D341Med (cell line): ENCODE results near the gene GABBR2.

Experiments used
- DNase-seq: peaks from one replicate; pipeline ENCODE4 v3.0.0; 2012; ENCODE audit warnings: low spot score

Gene GABBR2

DNA sequence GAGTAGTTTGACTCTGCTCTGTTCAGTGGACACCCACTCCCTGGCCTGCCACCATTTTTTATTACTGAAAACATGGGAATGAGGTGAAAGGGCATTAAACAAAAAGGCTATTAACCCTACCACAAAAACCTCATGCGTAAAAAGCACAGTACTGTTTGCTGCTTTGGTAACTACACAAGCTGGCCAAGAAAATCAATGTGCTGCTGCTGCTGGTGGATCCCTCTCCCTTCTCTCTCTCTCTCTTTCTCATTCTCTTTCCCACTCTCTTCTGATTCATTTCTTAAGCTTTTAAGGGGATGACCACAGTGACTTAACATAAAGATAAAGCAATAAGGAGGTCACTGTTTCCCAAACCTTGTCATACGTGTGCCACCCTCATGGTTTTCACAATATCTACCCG lies 270.1 kb downstream of the GABBR2 start:
- no peak for DNase-seq

DNA sequence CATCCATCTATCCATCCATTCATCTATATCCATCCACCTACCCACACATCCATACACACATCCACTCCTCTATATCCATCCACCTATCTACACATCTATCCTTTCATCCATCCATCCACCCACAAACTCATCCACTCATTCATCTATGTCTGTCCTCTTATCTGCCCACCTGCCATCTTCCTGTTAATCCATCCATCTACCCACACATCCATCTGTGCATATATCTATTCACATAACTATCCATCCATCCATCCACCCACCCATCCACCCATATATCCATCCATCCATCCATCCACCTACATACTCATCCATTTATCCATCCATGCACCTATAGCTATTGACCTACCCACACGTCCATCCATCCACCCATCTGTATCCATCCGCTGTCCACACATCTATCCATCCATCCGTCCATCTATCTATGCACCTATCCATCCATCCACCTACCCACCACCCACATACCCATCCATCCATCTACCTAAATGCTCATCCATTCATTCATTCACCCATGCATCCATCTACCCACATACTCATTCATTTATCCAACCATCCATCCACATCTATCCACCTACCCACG lies 271.2 kb downstream of the GABBR2 start:
- DNase-seq = no peak

DNA sequence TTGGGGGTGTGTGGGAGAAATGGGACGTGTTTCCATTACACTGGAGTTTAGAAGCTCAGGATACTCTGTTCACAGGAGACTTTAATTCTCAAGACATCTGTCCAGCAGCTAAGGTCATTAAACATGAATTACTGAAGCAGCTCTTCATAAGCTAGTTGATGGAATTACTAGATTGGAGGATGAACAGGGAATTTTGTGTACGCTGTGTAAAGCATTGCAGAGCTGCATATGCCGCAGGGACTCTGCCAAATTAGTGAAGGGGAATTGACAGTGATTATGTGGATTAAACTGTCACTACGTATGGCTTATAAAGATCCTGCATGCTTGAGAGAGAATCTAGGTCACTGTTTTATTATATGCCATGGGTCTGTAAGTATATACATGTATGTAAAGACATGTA lies 275.8 kb downstream of the GABBR2 start:
- peak; percentile 54 for DNase-seq

DNA sequence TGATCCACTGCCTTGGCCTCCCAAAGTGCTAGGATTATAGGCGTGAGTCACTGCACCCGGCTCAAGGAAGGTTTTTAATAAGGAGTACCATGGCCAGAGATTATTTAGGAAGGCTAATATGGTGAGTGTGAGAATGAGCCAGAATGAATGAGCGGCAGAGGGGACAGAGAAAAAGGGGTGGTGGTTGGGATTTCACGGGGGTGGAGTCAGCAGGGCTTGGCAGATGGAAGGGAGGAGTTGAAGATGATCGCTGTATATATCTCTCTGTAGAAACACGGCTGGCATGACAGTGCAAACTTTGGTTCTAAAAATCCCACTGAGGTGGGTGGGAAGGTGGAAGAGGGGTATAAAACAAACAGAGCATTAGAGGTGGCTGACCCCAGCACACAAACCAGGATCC lies 276.6 kb downstream of the GABBR2 start:
- peak; percentile 78 for DNase-seq

DNA sequence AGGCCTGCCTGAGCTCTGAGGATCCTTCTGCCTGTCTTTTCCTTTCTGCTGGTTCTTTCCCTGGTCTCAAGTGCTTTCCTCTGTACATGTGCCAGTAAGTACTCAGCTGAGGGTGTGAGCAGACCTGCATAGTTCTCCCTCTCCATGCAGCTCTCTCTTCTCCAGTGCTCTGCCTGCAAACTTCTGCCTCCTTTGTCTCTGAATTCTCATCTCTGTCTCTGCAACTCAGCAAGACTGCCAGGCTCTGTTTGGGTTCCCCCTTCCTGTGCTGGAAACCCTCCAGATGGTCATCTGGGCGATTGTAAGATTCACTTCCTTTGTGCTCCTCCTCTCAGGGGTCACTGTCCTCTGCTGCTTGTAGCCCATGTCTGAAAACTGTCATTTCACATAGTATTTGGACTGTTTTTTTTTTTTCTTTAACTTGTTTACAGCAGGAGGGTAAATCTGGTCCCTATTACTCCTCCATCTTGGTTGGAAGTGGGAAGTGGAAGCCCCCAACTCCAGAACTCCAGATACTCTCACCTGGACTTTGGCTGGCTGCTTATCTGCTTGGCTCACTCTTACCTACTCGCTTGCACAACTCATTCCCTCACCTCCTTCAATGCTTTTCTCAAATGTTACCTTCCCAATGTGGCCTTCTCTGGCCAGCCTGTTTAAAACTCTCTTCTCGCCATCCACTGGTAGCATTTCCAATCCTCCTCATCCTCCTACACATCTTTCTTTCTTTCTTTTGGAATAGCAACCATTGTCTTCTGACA lies 278.0 kb downstream of the GABBR2 start:
- DNase-seq = no peak

DNA sequence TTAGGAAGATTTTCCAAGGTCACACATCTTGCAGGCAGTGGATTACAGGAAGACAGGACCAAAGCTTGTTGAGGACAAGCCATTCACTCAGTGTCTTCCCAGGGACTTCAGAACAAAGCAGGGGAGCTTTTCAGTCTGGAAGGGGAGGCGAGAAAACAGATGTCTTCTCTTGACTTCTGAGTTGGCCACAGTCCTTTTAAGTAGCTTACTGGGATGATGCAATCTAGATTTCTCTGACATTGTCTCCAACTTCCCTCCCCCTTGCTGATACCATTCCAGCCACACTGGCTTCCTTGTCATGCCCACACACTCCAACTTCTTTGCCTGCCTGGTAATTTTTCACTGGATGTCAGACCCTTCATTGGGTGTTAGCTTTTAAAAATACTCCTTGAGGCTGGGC lies 279.1 kb downstream of the GABBR2 start:
- DNase-seq = peak; percentile 33

DNA sequence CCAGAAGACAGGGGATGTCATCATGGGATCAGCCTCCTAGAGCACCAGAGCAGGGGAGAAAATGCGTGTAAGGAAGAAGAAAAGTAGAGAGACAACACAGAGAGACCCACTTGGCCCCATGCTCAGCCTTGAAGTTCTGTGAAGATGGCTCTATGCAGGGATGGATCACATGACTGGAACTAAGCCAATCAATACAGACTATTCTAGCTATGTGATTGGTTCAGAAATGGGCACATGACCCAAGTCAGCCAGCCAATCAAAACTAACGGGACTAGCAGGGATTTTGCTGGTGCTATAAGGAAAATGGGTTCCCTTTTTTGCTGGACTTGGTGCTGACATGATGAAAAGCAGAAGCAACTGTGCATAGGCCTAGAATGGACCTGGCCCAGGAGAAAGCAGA lies 280.3 kb downstream of the GABBR2 start:
- DNase-seq = no peak

DNA sequence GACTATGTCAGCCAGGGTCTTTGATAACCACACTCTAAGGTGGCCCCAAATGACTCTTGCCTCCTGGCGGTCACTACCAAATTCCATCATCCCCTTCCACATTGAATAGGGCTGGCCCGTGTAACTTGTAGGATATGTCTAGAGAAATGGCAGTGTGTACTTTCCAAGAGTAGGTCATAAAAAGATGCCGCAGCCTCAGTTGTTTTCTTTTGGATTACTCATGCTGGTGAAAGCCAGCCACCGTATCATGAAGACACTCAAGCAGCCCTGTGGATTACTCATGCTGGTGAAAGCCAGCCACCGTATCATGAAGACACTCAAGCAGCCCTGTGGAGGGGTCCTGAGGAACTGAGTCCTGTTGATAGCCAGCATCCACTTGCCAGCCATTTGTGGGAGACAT lies 281.2 kb downstream of the GABBR2 start:
- no peak for DNase-seq

DNA sequence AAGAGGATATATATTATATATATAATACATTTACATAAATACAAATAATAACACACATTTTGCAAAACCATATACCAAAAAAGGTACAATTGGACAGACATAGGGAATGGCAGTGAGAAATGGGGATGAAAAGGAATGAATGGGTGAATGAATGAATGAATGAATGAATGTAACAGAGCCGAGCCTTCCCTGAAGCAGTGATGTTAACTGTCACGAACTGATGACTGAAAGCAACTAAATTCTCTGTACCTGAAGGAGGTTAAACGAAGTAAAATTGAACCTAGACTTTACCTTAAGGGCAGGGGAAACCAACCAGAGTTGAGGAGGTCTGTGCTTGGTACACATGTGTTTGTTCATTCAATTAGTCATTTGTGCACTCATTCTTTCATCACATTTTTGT lies 283.7 kb downstream of the GABBR2 start:
- DNase-seq = no peak

DNA sequence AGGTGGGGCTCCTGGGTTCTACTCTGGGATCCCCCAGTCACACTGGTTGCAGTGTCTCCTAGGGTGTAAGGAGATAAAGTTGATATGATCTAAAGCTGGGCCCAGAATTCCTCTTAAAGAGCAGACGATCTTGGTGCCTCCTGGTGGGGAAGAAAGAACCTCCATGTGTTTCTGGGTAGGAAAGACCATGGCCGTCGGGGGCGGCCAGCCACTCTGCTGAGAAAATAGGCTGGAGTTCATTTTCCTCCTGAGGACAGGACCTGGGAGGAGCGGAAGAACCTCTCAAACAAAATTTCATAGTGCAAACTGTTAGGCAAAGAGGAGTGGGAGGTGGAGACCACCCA lies 289.5 kb downstream of the GABBR2 start:
- DNase-seq = no peak

DNA sequence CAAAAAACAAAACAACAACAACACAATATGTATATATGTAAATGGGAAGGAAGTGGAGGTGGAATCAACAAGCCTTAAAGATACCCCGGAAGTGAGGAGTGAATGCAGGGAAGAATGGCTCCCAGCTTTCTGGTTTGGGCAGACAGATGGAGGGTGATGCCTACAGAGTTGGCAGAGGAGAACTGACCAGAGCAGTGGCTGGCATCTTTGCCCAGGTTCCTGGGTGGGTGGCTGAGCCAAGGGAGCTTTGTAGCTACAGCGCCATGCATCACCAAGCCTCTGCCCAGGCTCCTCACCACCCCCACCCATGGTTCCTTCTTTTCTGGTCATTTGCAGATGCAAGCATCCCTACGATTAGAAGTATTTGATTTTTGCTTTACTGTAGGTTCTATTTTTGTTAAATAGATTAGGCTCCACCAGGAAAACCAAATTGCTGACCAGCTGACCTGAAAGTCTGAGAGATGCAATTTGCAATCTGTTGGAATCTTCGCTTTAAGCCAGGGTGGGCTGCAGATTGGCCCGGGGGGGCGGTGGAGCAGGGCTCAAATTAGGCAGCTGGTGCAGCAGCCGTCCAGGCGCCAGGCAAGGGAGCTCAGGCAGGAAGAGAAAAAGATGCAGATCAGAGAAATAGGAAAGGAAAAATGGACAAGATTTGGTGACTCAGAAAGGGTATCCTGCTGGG lies 290.0 kb downstream of the GABBR2 start:
- no peak for DNase-seq

DNA sequence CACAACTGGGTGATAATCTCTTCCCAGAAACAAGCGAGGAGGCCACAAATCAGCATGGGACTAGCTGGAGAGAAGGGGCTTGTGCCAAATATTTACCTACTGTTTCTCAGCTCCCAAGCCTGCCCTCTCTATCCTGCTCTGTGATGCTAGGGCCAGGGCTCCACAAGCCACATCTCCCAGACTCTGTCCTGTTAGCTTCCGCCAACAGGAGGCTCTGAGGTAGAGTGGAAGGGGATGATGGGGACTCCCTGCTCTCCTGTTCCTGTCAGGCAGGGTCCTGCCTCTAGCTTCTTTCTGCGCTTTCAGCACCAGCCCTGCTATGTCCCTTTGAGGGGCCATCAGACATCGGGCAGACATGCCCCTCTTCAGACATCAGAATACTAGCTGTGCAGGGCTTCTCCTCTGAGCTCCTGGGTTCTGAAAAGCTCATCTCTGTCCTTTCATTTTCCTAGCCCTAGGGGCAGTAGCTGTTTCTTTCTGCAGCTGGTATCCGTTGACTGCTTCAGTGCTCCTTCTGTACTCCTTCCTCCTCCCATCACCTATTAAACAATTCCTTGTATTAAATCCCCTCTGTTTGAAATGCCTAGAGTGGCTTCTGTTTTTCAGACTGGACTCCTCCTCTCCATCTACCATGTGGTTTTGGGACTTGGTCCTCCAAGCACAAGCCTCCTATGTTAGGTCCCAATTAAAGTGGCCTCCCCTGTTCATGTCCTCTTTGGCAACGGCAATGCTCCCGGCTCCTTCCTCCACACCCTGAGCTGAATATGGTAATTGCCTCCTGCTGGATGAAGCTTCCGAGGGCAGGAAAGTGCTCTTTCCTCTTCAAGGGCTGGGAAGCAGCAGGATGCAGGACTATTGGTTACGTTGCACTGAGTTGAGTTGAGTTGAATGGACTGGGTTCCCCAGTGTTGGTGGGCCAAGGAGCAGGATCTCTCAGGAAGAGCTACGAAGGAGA lies 292.2 kb downstream of the GABBR2 start:
- no peak for DNase-seq

DNA sequence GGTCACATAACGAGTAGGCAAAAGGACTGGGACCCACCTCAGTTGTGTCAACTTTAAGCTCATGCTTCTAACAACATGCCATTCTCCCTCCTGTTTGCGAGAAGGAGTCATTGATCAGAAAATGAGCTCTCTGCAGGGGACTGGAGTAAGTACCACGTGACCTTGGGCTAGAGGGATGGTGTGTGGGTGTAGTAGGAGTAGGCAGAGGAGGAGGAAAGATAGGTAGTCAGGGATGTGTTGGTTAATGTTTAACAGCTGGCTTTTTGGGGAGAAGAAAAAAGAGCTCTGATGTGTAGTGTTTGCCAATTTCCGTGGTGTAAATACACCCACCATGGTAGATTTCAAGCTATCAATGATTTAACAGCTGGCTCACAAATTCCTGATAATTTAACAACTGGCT lies 293.0 kb downstream of the GABBR2 start:
- no peak for DNase-seq

DNA sequence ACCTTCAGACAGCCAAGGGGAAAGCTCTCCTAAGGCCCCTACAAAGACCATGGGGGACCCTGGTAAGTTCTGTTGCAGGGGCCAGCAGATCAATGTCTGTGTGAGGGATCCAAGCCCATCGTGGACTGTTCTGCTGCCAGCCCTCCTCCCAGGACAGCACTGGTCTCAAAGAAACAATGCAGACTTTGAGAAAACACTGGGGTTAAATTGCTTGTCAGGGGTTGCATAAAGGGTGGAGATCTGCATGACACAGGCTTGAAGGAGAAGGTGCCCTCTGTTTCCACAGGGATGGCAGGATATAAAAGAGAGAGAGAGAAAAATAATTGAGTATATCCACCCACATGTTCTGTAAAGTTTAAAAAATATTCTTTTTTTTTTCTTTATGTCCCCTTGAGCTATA lies 295.7 kb downstream of the GABBR2 start:
- no peak for DNase-seq

DNA sequence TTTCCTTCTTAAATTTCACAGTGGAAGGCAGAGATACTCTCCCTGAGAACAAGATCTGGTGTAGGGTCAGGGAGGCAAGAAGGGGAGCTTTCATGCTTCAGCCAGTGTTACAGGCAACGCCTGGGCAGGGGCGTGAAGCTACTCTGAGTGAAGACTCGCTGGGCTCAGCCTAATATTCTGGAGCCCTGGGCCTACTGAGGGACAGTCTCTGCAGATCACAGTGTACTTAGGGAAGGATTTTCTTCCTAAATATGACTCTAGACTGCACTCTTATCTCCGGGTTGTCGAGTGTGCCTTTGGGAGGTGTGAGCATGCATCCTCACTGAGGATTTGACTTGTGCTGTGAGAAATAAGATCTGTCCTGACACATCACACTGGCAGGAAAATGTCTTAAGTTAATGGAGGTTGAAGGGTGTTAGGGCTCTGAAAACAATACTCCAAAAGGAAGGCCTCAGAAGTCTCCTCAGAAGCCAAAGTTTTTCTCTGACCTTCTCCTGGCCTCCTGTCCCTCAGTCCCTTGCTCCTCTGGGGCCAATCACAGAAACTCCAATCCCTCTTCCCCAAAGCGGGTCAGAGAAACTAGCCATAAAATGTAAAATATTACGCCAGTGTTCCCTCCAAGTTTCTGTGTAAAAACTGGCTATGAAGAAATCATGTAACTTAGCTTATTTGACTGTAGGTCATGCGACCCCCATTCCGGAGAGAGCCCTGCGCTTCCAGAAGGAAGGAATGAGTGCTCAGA lies 296.5 kb downstream of the GABBR2 start:
- DNase-seq = no peak

DNA sequence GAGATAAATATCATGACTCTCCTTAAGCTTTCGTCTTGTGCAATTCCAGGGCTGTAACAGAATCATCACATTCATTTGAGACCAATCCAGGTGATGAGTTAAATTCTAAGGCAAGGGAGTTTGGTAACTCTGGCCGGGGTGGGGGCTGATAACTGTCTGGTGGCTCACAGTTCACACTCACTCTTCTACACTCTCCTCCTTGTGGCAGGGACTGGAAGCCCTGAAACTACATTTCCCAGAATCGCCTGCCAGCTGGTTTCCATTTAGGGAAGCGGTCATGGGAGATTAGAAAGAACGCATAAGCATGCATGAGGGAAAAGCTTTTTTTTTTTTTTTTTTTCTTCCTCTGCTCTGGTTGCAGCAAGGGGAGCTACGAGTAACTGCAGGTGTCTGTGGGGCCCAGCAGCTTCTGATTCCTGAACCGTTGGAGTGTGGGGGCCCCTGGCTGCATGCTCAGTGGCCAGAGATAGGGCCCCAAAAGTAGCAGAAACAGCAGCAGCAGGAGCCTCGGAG lies 298.5 kb downstream of the GABBR2 start:
- peak; percentile 48 for DNase-seq

DNA sequence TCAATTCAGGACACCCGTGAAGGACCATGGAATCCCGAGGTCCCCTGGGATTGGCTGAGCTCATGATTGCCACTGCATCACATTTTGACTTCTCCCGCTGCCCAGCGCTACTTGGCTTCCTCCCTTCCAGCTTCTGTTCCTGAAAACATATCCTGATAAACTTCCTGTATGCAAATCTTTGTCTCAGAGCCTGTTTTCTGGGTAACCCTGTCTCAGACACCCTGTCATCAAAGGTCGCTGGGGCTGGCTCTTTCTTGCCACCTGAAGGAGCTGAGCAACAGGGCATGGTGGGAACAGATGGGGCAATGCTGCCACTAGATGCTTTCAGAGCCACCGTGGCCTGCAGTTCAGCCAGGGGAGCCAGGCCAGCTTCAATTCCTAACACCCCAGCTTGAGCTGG lies 299.0 kb downstream of the GABBR2 start:
- no peak for DNase-seq

DNA sequence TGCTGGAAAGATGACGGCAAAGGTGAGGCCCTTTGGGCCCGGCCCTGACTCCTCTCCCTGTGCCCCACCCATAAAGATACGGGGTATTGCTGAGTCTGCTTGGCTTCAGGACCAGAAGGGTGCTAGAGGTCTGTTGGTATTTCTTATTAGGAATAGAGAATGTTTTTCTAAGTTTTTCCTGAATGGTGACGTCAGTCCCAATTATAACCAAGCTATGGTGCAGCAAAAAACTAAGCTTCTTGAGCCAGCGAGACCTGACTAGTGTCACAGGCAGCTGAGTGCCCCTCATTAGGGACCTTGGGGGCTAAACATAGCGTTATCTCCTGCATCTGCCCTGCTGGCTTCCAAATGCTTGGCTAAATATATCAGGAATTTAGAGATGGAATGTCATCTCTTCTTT lies 302.3 kb downstream of the GABBR2 start:
- DNase-seq = no peak

DNA sequence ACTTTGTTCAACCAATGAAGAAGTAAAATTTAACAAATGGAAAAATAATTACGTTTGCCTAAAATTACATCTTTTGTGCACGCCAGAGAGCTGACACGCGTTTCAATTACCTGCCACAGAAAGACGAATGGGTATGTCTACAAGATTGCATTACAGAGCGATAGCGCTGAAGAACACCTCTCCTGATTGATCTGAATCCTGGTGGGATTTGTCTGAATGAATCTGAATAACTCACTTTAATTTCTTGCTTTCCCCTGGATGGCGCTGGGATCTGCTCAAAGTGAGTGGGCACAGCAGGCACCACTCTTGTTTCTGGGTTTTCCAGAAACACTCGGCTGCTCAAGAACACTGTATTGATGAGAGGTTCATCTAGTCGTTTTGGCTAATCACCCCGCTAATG lies 304.5 kb downstream of the GABBR2 start:
- DNase-seq = no peak

DNA sequence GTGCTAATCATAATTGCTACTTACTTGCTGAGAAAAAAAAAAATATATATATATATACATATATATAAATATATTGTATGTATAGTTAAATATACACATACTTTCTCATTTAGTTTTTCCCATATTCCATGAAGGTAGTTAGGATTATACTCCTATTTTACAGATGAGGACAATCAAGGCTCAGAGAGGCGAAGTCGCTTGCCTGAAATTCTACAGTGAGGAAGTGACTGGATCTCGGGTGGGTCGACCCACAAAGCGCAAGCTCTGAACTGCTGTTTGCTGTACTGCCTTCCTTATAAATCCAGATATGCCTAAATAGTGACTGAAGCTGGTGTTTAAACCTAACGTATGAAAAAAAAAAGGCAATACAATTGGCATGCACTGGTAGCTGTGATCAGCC lies 305.0 kb downstream of the GABBR2 start:
- DNase-seq = no peak

DNA sequence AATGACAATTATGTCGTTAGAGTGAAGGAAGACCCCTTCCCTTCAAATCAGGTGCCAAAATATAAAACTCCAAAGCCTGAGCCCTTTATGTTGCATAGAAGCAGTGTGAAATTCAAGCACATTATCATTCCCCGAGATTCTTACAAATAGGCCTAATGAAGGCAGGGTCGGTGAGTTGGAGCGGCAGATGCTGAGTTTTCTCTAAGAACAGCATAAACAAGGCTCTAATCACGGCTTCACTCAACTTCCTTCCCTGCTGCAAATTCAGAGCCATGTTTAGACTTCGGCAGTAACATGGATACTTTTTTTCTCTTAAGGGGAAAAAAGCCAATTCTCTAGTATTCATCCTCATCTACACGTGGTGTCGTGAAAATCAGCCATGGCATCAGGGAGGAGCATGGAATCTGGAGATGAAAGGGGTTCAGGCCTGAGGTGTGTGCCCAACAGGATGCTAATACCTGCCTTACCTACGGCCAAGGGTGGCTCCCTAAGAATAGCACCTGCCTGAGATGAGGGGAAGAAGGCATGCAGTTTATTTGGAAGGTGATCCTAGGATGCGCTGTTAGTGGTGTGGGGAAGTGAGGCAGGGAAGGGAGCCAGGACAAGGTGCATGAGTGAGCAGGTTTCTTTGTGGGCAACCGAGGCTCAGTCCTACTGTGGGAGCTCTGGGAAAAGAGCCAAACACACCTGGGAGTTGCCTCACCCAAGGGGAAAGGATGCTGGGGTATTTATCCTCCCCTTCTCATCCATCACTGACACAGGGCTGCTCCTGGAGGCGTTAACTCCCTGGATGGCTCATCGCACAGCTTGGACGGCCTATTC lies 306.5 kb downstream of the GABBR2 start:
- DNase-seq = no peak
